ENCODE results near the gene DCBLD1. TPM values are rescaled to one million over a fixed set of nuclear protein-coding genes. Genes with fewer than 3 reads are reported as not detected.
"Not testable (repeated sequence)": the region's sequence is repeated elsewhere in the genome, so short reads cannot be mapped to it uniquely, and the experiment has no call there.

The DCBLD1 gene
- total and polyA plus RNA-seq, 4 donors: 2.7 to 10.4 (median 4.4) TPM

DNA sequence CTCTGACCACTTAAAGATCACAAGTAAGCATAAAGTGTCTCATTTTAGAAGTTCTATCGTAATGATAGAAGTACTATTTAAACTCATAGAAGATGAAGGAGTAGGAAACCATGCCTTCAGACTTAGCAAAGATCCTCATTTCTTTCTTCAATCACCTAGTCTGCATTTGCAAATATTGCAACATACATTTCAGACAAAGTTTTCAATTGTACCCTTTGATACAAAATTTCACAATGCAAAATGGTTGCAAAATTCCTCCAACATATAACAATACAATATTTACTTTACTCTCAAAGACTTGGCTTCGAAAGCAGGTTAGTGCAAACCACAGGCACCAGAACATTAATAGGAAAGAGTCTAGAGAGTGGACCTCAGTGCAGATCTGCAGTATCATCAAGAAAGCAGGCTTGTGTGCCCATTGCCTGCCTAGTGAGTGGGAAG lies 40.6 kb upstream of the DCBLD1 start:
- TF ChIP-seq TAF1 (conservative IDR thresholded peaks at IDR 0.05): no peak
- peak; percentile 11 to 70 for TF ChIP-seq RXRA (IDR thresholded peaks at IDR 0.05)
- TF ChIP-seq YY1 (IDR thresholded peaks at IDR 0.05): peak; percentile 93
- TF ChIP-seq NR2F2 (IDR thresholded peaks at IDR 0.05): no peak
- peak; percentile 85 for TF ChIP-seq FOXA2 (IDR thresholded peaks at IDR 0.05)
- TF ChIP-seq REST (IDR thresholded peaks at IDR 0.05): no peak
- peak; percentile 7 for TF ChIP-seq HNF4G (IDR thresholded peaks at IDR 0.05)
- TF ChIP-seq JUND (IDR thresholded peaks at IDR 0.05): peak in 1 of 2 donors; percentile 49
- TF ChIP-seq HNF4A (conservative IDR thresholded peaks at IDR 0.05): peak; percentile 73 to 74
- peak; percentile 3 for TF ChIP-seq MAX (IDR thresholded peaks at IDR 0.05)
- no peak for TF ChIP-seq ATF3 (IDR thresholded peaks at IDR 0.05)
- TF ChIP-seq EGR1 (IDR thresholded peaks at IDR 0.05; ENCODE audit: low read depth in 2 of 2): no peak
- peak; percentile 25 to 36 for TF ChIP-seq RAD21 (IDR thresholded peaks at IDR 0.05)
- peak; percentile 60 for TF ChIP-seq FOXA1 (IDR thresholded peaks at IDR 0.05)
- TF ChIP-seq CTCF (IDR thresholded peaks at IDR 0.05; ENCODE audit: low read depth, low read length, missing input control): no peak
- no peak for TF ChIP-seq GABPA (IDR thresholded peaks at IDR 0.05 in 1 of 2, conservative IDR thresholded peaks at IDR 0.05 in 1 of 2)
- peak; percentile 55 for TF ChIP-seq ZBTB33 (IDR thresholded peaks at IDR 0.05)
- peak; percentile 31 for TF ChIP-seq SP1 (IDR thresholded peaks at IDR 0.05)
- no peak overlapping the region for H3K27ac ChIP-seq (ENCODE audit: low read depth in 1 of 2, low read length in 2 of 2)
- no peak overlapping the region for H3K9ac ChIP-seq (ENCODE audit: low read depth in 1 of 2, low read length in 2 of 2)
- DNase-seq (ENCODE audit: low spot score): no peak
- peaks cover 0 to 8% (median 3%) of the 10 kb centered on the region in 4 donors for H3K4me1 ChIP-seq (ENCODE audit: control insufficient read depth in 4 of 4, insufficient read depth in 4 of 4, low read length in 3 of 4)
- no peak overlapping the region for H3K4me3 ChIP-seq (ENCODE audit: low read depth in 1 of 3, low read length in 3 of 3)
- H3K9me3 ChIP-seq (ENCODE audit: control insufficient read depth in 4 of 4, low read length in 3 of 4): no peaks in the 10 kb centered on the region
- H3K36me3 ChIP-seq (ENCODE audit: control insufficient read depth in 4 of 4, insufficient read depth in 3 of 4, low read depth in 1 of 4, low read length in 3 of 4): no peaks in the 10 kb centered on the region
- 47% methylated on average over 2 of the region's 2 CpGs for WGBS
- peaks cover 0 to 2% (median 0%) of the 10 kb centered on the region in 4 donors for H3K27me3 ChIP-seq (ENCODE audit: control insufficient read depth in 4 of 4, insufficient read depth in 4 of 4, low read length in 3 of 4)

GRCh38 chr6:117442313-117442712 lies 40.2 kb upstream of the DCBLD1 start:
- H3K9ac ChIP-seq (ENCODE audit: low read depth in 1 of 2, low read length in 2 of 2); H3K27ac ChIP-seq (ENCODE audit: low read depth in 1 of 2, low read length in 2 of 2); H3K4me1 ChIP-seq (ENCODE audit: control insufficient read depth in 4 of 4, insufficient read depth in 4 of 4, low read length in 3 of 4); H3K27me3 ChIP-seq (ENCODE audit: control insufficient read depth in 4 of 4, insufficient read depth in 4 of 4, low read length in 3 of 4); DNase-seq (ENCODE audit: low spot score); H3K4me3 ChIP-seq (ENCODE audit: low read depth in 1 of 3, low read length in 3 of 3); H3K9me3 ChIP-seq (ENCODE audit: control insufficient read depth in 4 of 4, low read length in 3 of 4); H3K36me3 ChIP-seq (ENCODE audit: control insufficient read depth in 4 of 4, insufficient read depth in 3 of 4, low read depth in 1 of 4, low read length in 3 of 4): not testable (repeated sequence)
- WGBS: 92% methylated on average over 8 of the region's 8 CpGs

Measured in liver (tissue), 9 donors.